Smooth muscle cell (in vitro differentiated cells): Measurements from ENCODE around the gene ADSS1. TPM values are rescaled to one million over a fixed set of nuclear protein-coding genes. Genes with fewer than 3 reads are reported as not detected.

ENCODE experiments used
- DNase-seq: peaks from one replicate; lab custom pipeline; 2025; ENCODE audit not compliant: unreplicated experiment; lab: John Stamatoyannopoulos, UW
- H2AFZ ChIP-seq: fragments of 200-600 bp; sonication (generic); 2 replicates; pipeline ENCODE4 v1.6.0; 2016; ENCODE audit warnings: antibody characterized with exemption, low read depth, mild to moderate bottlenecking
- H3F3A ChIP-seq: fragments of 200-600 bp; sonication (generic); 2 replicates; pipeline ENCODE4 v1.6.0; 2017; ENCODE audit warnings: antibody characterized with exemption, low read depth
- H3K27ac ChIP-seq: fragments of 200-600 bp; sonication (generic); 2 replicates; pipeline ENCODE4 v1.5.1; 2016; ENCODE audit warnings: low read depth, mild to moderate bottlenecking
- H3K27me3 ChIP-seq: fragments of 200-600 bp; sonication (generic); 2 replicates; pipeline ENCODE4 v1.6.1; 2016; ENCODE audit warnings: low read depth, mild to moderate bottlenecking
- H3K36me3 ChIP-seq: fragments of 200-600 bp; sonication (generic); 2 replicates; pipeline ENCODE4 v1.5.1; 2016; ENCODE audit warnings: low read depth
- H3K4me1 ChIP-seq: fragments of 200-600 bp; sonication (generic); 2 replicates; pipeline ENCODE4 v1.5.1; 2016; ENCODE audit warnings: low read depth
- H3K4me2 ChIP-seq: fragments of 200-600 bp; sonication (generic); 2 replicates; pipeline ENCODE4 v1.6.0; 2016; ENCODE audit warnings: mild to moderate bottlenecking
- H3K4me3 ChIP-seq: fragments of 200-600 bp; sonication (generic); 2 replicates; pipeline ENCODE4 v1.5.1; 2016; ENCODE audit warnings: mild to moderate bottlenecking
- H3K79me2 ChIP-seq: fragments of 200-600 bp; sonication (generic); 2 replicates; pipeline ENCODE4 v1.6.0; 2016; ENCODE audit warnings: low read depth, mild to moderate bottlenecking
- H3K9ac ChIP-seq: fragments of 200-600 bp; sonication (generic); 2 replicates; pipeline ENCODE4 v1.6.0; 2016; ENCODE audit warnings: low read depth
- H3K9me3 ChIP-seq: fragments of 200-600 bp; sonication (generic); replicated peaks from 2 replicates; pipeline ENCODE4 v1.5.1; 2016; ENCODE audit warnings: low read depth
- H4K20me1 ChIP-seq: fragments of 200-600 bp; sonication (generic); 2 replicates; pipeline ENCODE4 v1.6.0; 2016; ENCODE audit warnings: low read depth
- WGBS: methylation state at CpG from one replicate; pipeline ENCODE4 v1.1.7; 2016; ENCODE audit warnings: low lambda C conversion rate; 5-methylcytosine and 5-hydroxymethylcytosine counted together
- polyA plus RNA-seq: library from polyadenylated mRNA; unstranded; fragments of >200 nt; fragmentation: Nextera tagmentation; extraction: Ambion mirVana; gene quantifications from 2 replicates; pipeline ENCODE4 v1.2.1, GENCODE V29; 2016
- total RNA-seq: library from RNA; depleted of rRNA; stranded (reverse); fragments of >200 nt; gene quantifications from 2 replicates; pipeline ENCODE4 v1.2.3, GENCODE V29; 2014
- TF ChIP-seq, protein P1 (sequence below): fragments of 200-600 bp; sonication (generic); IDR thresholded peaks from 2 replicates; pipeline ENCODE4 v1.5.1; 2017; ENCODE audit warnings: borderline replicate concordance, mild to moderate bottlenecking, antibody characterized with exemption; ENCODE audit not compliant: insufficient read depth, poor library complexity, severe bottlenecking

ADSS1 gene
- total and polyA plus RNA-seq, 2 experiments from 2014 or later = 7.8 to 43.0 TPM

DNA sequence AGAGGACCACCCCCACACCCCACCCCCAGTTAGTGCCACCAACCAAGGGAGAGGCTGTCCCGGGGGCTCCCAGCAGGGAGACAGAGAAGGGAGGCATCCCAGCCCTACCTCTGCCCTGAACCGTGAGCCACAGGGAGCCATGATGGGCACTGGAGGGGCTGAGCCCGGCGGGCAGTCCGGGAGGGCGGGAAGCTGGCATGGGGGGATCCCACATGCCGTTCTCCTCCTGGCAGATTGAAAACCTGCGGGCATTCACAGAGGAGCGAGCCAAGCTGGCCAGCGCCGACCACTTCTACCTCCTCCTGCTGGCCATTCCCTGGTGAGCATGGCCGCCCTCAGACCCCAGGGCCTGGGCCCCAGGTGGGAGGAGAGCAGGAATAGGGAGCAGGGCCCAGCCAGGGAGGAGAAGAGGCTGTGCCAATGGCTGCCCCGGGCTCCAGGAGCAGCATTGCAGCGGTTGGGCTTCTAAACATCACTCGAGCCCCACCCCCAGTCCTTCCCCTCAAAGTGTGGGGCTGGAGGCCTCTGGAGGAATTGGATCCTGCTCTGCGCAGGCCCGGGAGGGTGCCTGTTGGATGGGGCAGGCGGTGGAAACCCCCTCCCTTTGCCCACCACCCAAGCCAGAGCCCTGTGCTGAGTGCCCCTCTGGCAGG is 14.5 kb upstream of the ADSS1 start:
- Histone ChIP-seq H3K27me3 (no peaks in the 10 kb centered on the region), H3K4me3 (no peak overlapping the region), H3K79me2 (no peaks in the 10 kb centered on the region), H3K27ac (no peak overlapping the region), H3K4me1 (no peaks in the 10 kb centered on the region), H3F3A (no peaks in the 10 kb centered on the region), H2AFZ (no peak overlapping the region), H4K20me1 (no peaks in the 10 kb centered on the region), H3K36me3 (peaks cover 3% of the 10 kb centered on the region), H3K9me3 (no peaks in the 10 kb centered on the region), H3K4me2 (no peak overlapping the region), H3K9ac (no peak overlapping the region)
- 93% methylated on average over 15 of the region's 18 CpGs for WGBS
- TF ChIP-seq, protein P1, sequence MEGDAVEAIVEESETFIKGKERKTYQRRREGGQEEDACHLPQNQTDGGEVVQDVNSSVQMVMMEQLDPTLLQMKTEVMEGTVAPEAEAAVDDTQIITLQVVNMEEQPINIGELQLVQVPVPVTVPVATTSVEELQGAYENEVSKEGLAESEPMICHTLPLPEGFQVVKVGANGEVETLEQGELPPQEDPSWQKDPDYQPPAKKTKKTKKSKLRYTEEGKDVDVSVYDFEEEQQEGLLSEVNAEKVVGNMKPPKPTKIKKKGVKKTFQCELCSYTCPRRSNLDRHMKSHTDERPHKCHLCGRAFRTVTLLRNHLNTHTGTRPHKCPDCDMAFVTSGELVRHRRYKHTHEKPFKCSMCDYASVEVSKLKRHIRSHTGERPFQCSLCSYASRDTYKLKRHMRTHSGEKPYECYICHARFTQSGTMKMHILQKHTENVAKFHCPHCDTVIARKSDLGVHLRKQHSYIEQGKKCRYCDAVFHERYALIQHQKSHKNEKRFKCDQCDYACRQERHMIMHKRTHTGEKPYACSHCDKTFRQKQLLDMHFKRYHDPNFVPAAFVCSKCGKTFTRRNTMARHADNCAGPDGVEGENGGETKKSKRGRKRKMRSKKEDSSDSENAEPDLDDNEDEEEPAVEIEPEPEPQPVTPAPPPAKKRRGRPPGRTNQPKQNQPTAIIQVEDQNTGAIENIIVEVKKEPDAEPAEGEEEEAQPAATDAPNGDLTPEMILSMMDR = no peak
- no peak for DNase-seq

DNA sequence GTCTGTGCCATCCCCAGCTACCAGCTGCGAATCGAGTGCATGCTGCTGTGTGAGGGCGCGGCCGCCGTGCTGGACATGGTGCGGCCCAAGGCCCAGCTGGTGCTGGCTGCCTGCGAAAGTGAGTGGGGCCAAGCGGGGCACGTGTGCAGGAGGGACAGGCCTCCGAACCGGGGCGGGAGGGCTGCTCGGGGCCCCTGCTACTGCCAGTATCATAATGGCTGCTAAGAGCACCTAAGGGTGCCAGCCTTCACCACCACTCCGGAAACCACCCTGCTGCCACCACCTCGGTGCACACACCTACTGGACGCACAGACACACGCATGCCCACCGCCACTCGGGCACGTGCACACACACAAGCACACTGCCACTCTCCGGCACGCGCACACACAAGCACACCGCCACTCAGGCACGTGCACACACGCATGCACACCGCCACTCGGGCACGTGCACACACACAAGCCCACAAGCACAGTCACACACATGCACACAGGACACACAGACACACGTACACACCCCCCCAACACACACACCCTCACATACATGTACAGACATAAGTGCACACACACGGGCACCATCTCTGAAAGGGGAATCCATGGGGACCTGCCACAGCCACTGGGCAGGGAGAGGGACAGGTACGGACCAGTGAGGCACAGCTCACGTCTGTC is 13.8 kb upstream of the ADSS1 start:
- Histone ChIP-seq H2AFZ (no peak overlapping the region), H3K27me3 (no peaks in the 10 kb centered on the region), H3K4me3 (no peak overlapping the region), H4K20me1 (no peaks in the 10 kb centered on the region), H3K9me3 (no peaks in the 10 kb centered on the region), H3K9ac (no peak overlapping the region), H3K36me3 (no peaks in the 10 kb centered on the region), H3K4me2 (no peak overlapping the region), H3F3A (no peaks in the 10 kb centered on the region), H3K79me2 (no peaks in the 10 kb centered on the region), H3K27ac (no peak overlapping the region), H3K4me1 (no peaks in the 10 kb centered on the region)
- WGBS = 95% methylated on average over 22 of the region's 34 CpGs
- TF ChIP-seq, protein P1 = no peak
- DNase-seq = no peak

DNA sequence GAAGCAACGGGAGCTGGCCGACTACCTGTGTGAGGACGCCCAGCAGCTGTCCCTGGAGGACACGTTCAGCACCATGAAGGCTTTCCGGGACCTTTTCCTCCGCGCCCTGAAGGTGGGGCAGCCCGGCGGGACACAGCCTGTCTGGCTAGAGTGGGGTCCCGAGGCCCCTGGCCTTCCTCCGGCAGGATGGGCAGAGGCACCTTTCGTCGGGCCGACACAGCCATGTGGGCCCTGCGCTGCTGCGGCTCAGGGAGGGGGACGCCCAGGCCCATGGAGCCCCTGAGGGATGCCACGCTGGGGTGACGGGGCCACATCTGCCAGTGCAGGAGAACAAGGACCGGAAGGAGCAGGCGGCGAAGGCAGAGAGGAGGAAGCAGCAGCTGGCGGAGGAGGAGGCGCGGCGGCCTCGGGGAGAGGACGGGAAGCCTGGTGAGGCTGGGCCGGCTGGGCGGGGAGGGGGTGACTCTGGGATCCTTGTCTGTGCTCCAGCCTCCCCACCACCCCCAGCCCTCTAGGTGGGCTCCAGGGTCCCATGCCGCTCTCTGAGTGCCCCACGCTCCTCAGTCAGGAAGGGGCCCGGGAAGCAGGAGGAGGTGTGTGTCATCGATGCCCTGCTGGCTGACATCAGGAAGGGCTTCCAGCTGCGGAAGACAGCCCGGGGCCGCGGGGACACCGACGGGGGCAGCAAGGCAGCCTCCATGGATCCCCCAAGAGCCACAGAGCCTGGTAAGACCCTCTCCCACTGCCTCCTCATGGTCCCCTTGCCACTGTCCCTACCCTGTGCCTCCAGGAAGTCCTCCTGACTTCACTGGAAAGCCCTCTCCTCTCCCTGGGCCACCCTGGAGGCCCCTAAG is 10.9 kb upstream of the ADSS1 start:
- TF ChIP-seq, protein P1 = no peak
- Histone ChIP-seq H2AFZ (no peak overlapping the region), H3K4me1 (no peaks in the 10 kb centered on the region), H3K9me3 (no peaks in the 10 kb centered on the region), H3K4me2 (no peak overlapping the region), H3F3A (no peaks in the 10 kb centered on the region), H3K27me3 (no peaks in the 10 kb centered on the region), H3K27ac (no peak overlapping the region), H3K4me3 (no peak overlapping the region), H3K9ac (no peak overlapping the region), H4K20me1 (no peaks in the 10 kb centered on the region), H3K36me3 (no peaks in the 10 kb centered on the region), H3K79me2 (no peaks in the 10 kb centered on the region)
- WGBS = 97% methylated on average over 24 of the region's 40 CpGs
- no peak for DNase-seq
